Testis (tissue), 3 donors: ENCODE data around the gene PRRT1B. TPM values are rescaled to one million over a fixed set of nuclear protein-coding genes. Genes with fewer than 3 reads are reported as not detected.

Experiments used
- DNase-seq: peaks from one replicate; pipeline ENCODE4 v3.0.0-alpha.2; 2019
- H3K27ac ChIP-seq, 2 donors: fragments of 200-600 bp; sonication (generic); one replicate each; pipeline ENCODE4 v1.5.1; 2019
- H3K27me3 ChIP-seq: fragments of 200-600 bp; sonication (generic); one replicate; pipeline ENCODE4 v1.5.1; 2019
- H3K36me3 ChIP-seq: fragments of 200-600 bp; sonication (generic); one replicate; pipeline ENCODE4 v1.5.1; 2017; ENCODE audit warnings: low read depth; ENCODE audit errors: missing control alignments
- H3K4me1 ChIP-seq: fragments of 200-600 bp; sonication (generic); one replicate; pipeline ENCODE4 v1.5.1; 2019
- H3K4me3 ChIP-seq, 2 donors: fragments of 200-600 bp; sonication (generic); one replicate each; pipeline ENCODE4 v1.5.1; 2017 to 2019
- H3K9me3 ChIP-seq: fragments of 200-600 bp; sonication (generic); one replicate; pipeline ENCODE4 v1.5.1; 2017
- CTCF ChIP-seq, 3 experiments: fragments of 450-650 bp in 2 of 3; fragments of 200-600 bp in 1 of 3; sonication (generic) in 1 of 3; IDR thresholded peaks; one replicate each; pipeline ENCODE4 v1.5.1; 2016 to 2019; ENCODE audit warnings: antibody characterized with exemption in 3 of 3, mild to moderate bottlenecking in 2 of 3, moderate library complexity in 1 of 3
- POLR2A ChIP-seq: fragments of 450-650 bp; IDR thresholded peaks from one replicate; pipeline ENCODE4 v1.6.1; 2017; ENCODE audit warnings: antibody characterized with exemption, mild to moderate bottlenecking, moderate library complexity
- WGBS, 2 donors: methylation state at CpG; one replicate each; pipeline ENCODE4 v1.1.5; 2018; 5-methylcytosine and 5-hydroxymethylcytosine counted together
- intact Hi-C: fragments of 100-400 bp; cut with DNase I; formaldehyde crosslinking; loops from one replicate; pipeline ENCODE4 v1.15.1; 2023; ENCODE audit warnings: low total_unique reads
- polyA plus RNA-seq: library from polyadenylated mRNA; stranded (reverse); fragments of 350-450 nt; fragmentation: Illumina TruSeq; extraction: RNeasy Lipid Tissue Mini Kit (QIAGEN cat#74804); gene quantifications from one replicate; pipeline ENCODE4 v1.2.3, GENCODE V29; 2014; ENCODE audit warnings: low read depth, low replicate concordance; ENCODE audit not compliant: insufficient read depth
- total RNA-seq, 2 donors: library from RNA; depleted of rRNA; stranded (reverse); fragments of >200 nt; gene quantifications; one replicate each; pipeline ENCODE4 v1.2.3, GENCODE V29; 2016

The PRRT1B gene
- total and polyA plus RNA-seq, 3 donors from 2014 or later: 0.47 TPM; not detected in 2

- 92 to 94% methylated on average over 10 to 35 of the region's 35 CpGs for WGBS, 2 donors
- no peak for TF ChIP-seq POLR2A
- no peak for TF ChIP-seq CTCF (IDR thresholded peaks at IDR 0.05)
- no peak overlapping the region for H3K4me3 ChIP-seq
- DNase-seq: no peak
- intact Hi-C loops: no loop called here
- H3K9me3 ChIP-seq: no peaks in the 10 kb centered on the region
- H3K27ac ChIP-seq: no peak overlapping the region
- H3K36me3 ChIP-seq: no peaks in the 10 kb centered on the region
- no peaks in the 10 kb centered on the region for H3K27me3 ChIP-seq
- peaks cover 8% of the 10 kb centered on the region for H3K4me1 ChIP-seq
These were observed 16.3 kb upstream of the PRRT1B start for GRCh38 chr9:131528886-131529505.

- Histone ChIP-seq H3K27me3 (no peaks in the 10 kb centered on the region), H3K27ac (peak overlapping the region in 1 of 2 donors; percentile 36), H3K36me3 (no peaks in the 10 kb centered on the region), H3K4me1 (peaks cover 8% of the 10 kb centered on the region), H3K4me3 (peak overlapping the region; percentile 85 to 91), H3K9me3 (no peaks in the 10 kb centered on the region)
- no peak for DNase-seq
- intact Hi-C loops: no loop called here
- TF ChIP-seq POLR2A (no peak), CTCF (IDR thresholded peaks at IDR 0.05) (no peak)
- WGBS, 2 donors: 50 to 63% methylated on average over 16 to 23 of the region's 24 CpGs
These were observed 15.5 kb upstream of the PRRT1B start for GRCh38 chr9:131529597-131530545.

DNA sequence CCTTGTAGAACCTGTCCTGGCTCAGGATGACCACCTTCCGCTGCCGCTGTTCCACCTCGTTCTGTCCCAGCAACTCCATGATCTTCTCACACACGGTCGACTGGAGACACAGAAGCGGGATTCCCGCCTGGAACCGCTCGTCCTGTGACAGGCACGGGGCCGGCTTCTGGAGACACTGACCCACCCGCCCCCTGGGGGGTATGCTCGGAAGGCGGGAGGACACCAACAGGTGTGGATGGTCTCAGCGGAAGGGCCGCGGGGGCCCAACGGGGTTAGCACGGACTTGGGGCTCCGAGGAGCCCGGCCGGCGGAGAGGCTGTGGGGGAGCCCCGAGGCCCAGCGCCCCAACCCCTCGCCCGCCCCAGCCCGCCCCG is 14.8 kb upstream of the PRRT1B start:
- peak; percentile 71 for DNase-seq
- no peaks in the 10 kb centered on the region for H3K36me3 ChIP-seq
- peak overlapping the region in 1 of 2 donors; percentile 36 for H3K27ac ChIP-seq
- H3K4me3 ChIP-seq: peak overlapping the region; percentile 85 to 91
- WGBS, 2 donors: 1% methylated on average over 14 of the region's 29 CpGs; no CpG with 5 or more reads in 1 of the 2 donors
- peaks cover 8% of the 10 kb centered on the region for H3K4me1 ChIP-seq
- TF ChIP-seq CTCF (IDR thresholded peaks at IDR 0.05) (peak in 1 of 3 experiments; percentile 17), POLR2A (no peak)
- no peaks in the 10 kb centered on the region for H3K9me3 ChIP-seq
- intact Hi-C loops: no loop called here
- no peaks in the 10 kb centered on the region for H3K27me3 ChIP-seq

- WGBS, 2 donors: 0 to 14% methylated on average over 7 to 23 of the region's 103 CpGs
- Histone ChIP-seq H3K27ac (peak within 1 kb of the TSS; percentile 36 to 47), H3K27me3 (no peaks in the 10 kb centered on the region), H3K4me1 (peaks cover 8% of the 10 kb centered on the region), H3K4me3 (peak within 1 kb of the TSS; percentile 85 to 91), H3K9me3 (no peaks in the 10 kb centered on the region), H3K36me3 (no peaks in the 10 kb centered on the region)
- TF ChIP-seq POLR2A (no peak), CTCF (IDR thresholded peaks at IDR 0.05) (peak in 1 of 3 experiments; percentile 15)
- intact Hi-C loops: no loop called here
- DNase-seq: peak; percentile 80
These were observed 14.1 kb upstream of the PRRT1B start, which contains the start of gene UCK1 for GRCh38 chr9:131530920-131531832. Gene UCK1, minus strand, starts transcription at chr9:131531263. Its CDS starts 89 bp downstream, at chr9:131531174.
